Measurements from ENCODE around the gene FIGNL1. TPM values are rescaled to one million over a fixed set of nuclear protein-coding genes. Genes with fewer than 3 reads are reported as not detected.

FIGNL1 gene, protein sequence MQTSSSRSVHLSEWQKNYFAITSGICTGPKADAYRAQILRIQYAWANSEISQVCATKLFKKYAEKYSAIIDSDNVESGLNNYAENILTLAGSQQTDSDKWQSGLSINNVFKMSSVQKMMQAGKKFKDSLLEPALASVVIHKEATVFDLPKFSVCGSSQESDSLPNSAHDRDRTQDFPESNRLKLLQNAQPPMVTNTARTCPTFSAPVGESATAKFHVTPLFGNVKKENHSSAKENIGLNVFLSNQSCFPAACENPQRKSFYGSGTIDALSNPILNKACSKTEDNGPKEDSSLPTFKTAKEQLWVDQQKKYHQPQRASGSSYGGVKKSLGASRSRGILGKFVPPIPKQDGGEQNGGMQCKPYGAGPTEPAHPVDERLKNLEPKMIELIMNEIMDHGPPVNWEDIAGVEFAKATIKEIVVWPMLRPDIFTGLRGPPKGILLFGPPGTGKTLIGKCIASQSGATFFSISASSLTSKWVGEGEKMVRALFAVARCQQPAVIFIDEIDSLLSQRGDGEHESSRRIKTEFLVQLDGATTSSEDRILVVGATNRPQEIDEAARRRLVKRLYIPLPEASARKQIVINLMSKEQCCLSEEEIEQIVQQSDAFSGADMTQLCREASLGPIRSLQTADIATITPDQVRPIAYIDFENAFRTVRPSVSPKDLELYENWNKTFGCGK
- total RNA-seq (10 to 100 TPM in 1 of 9 donors, 1 to 10 TPM in 8; 4.5 to 14.7 (median 7.8) TPM), polyA plus RNA-seq (1 to 10 TPM; 4.0 to 8.1 (median 7.9) TPM)
- long read RNA-seq, donor 1, partial matches to known transcripts: 0 of 1 reads
- long read RNA-seq, donor 1, other reads (novel, unspliced or antisense): 0 of 1 reads
- long read RNA-seq, donor 2, partial matches to known transcripts: 0 of 1 reads
- long read RNA-seq, donor 2, other reads (novel, unspliced or antisense): 0 of 1 reads
- long read RNA-seq, donor 3, partial matches to known transcripts: 0 of 4 reads
- long read RNA-seq, donor 3, other reads (novel, unspliced or antisense): 0 of 4 reads
- long read RNA-seq, donor 4, partial matches to known transcripts: 0 of 6 reads
- long read RNA-seq, donor 4, other reads (novel, unspliced or antisense): 4 of 6 reads
- long read RNA-seq, donor 5, partial matches to known transcripts: 0 of 9 reads
- long read RNA-seq, donor 5, other reads (novel, unspliced or antisense): 3 of 9 reads
- long read RNA-seq, donor 6: 0 reads
- long read RNA-seq, donor 7, partial matches to known transcripts: 0 of 1 reads
- long read RNA-seq, donor 7, other reads (novel, unspliced or antisense): 0 of 1 reads
- long read RNA-seq, donor 8, partial matches to known transcripts: 0 of 2 reads
- long read RNA-seq, donor 8, other reads (novel, unspliced or antisense): 0 of 2 reads
- long read RNA-seq, donor 9: 0 reads
- long read RNA-seq, donor 10, partial matches to known transcripts: 0 of 1 reads
- long read RNA-seq, donor 10, other reads (novel, unspliced or antisense): 0 of 1 reads

DNA sequence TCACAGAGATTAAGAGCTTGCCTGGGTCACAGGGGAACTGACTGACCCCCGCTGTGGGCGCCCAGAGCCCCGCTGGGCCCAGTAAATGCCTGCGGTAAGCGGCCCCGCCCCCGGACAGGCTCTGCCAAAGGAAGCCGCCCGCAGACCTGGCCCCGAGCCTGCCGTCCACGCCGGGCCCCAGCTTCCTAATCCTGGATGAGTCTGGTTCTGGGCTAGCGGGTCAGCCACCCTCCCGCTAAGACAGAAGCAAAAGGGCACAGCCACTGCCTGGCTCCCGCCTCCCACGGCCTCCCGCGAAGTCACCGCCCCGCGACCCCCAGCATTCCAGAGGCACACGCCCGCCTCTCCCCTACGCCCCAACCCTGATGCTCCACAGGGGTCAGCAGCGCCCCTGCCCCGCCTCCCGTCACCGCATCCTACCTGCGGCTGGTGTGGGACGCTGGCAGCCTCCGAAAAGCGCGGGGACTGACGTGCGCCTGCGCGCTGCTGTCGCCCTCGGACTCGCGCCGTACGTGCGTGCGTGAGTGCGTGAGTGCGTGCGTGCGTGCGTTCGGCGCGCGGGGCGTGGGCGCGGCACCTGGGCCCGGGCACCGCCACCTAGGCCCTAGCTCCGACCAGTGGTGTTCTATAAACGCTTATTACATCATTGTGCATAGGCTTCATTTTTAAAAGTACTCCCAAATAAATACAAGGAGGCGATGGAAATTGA is at the start of gene FIGNL1:
Gene FIGNL1 (minus strand): TSS at position 470 of the 709 bp plus-strand sequence. CDS start 3,063 bp downstream, outside the sequence.
- H3K9me3 ChIP-seq (replicated peaks in 1 of 3): no peaks in the 10 kb centered on the region
- peaks cover 8 to 15% of the 10 kb centered on the region in 2 donors for H3K4me1 ChIP-seq (replicated peaks in 1 of 2)
- peak; percentile 70 to 89 (median 78) for DNase-seq
- WGBS, 4 donors: 0 to 2% (median 1%) methylated on average over 16 to 63 of the region's 63 CpGs
- intact Hi-C loops (cut with DNase I): no loop called here
- no peaks in the 10 kb centered on the region for H3K27me3 ChIP-seq
- TF ChIP-seq, protein P1, sequence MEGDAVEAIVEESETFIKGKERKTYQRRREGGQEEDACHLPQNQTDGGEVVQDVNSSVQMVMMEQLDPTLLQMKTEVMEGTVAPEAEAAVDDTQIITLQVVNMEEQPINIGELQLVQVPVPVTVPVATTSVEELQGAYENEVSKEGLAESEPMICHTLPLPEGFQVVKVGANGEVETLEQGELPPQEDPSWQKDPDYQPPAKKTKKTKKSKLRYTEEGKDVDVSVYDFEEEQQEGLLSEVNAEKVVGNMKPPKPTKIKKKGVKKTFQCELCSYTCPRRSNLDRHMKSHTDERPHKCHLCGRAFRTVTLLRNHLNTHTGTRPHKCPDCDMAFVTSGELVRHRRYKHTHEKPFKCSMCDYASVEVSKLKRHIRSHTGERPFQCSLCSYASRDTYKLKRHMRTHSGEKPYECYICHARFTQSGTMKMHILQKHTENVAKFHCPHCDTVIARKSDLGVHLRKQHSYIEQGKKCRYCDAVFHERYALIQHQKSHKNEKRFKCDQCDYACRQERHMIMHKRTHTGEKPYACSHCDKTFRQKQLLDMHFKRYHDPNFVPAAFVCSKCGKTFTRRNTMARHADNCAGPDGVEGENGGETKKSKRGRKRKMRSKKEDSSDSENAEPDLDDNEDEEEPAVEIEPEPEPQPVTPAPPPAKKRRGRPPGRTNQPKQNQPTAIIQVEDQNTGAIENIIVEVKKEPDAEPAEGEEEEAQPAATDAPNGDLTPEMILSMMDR (IDR thresholded peaks at IDR 0.05): no peak
- peak; percentile 17 to 38 for TF ChIP-seq POLR2A (IDR thresholded peaks at IDR 0.05)
- peak within 1 kb of the TSS in 4 of 5 donors; percentile 25 to 84 (median 76) for H3K27ac ChIP-seq
- peak within 1 kb of the TSS; percentile 6 to 97 (median 80) for H3K4me3 ChIP-seq
- peaks cover 0 to 14% of the 10 kb centered on the region in 2 donors for H3K36me3 ChIP-seq (replicated peaks in 1 of 2)

DNA sequence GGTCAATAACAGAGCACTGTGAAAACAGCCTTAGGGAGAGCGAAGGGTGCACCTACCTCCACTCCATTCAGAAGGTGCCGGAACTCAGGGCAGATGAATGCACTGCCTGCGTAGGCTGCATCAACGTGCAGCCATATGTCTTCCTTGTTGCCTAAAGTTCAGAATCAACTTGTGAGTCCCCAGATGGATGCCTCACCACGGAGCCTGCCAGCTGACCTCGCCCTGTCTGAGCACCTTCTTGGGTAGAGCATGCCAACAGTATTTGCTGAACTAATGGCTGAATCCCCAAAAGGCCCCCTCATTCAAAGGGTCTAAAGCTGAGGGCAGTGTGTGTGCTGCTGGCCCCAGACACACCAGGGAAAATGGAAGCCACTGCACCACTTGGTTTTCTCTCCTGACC is 48.9 kb upstream of the FIGNL1 start:
- peak in 1 of 7 donors; percentile 51 for DNase-seq
- 95 to 98% (median 97%) methylated on average over 4 to 6 of the region's 6 CpGs for WGBS, 4 donors
- H3K27ac ChIP-seq: peak overlapping the region in 1 of 5 donors; percentile 85
- peaks cover 24 to 61% of the 10 kb centered on the region in 2 donors for H3K4me1 ChIP-seq (replicated peaks in 1 of 2)
- no peaks in the 10 kb centered on the region for H3K27me3 ChIP-seq
- no peak overlapping the region for H3K4me3 ChIP-seq
- intact Hi-C loops (cut with DNase I): no loop called here
- H3K36me3 ChIP-seq (replicated peaks in 1 of 2): no peaks in the 10 kb centered on the region
- no peaks in the 10 kb centered on the region for H3K9me3 ChIP-seq (replicated peaks in 1 of 3)
- no peak for TF ChIP-seq POLR2A (IDR thresholded peaks at IDR 0.05)
- TF ChIP-seq, protein P1 (IDR thresholded peaks at IDR 0.05): no peak

DNA sequence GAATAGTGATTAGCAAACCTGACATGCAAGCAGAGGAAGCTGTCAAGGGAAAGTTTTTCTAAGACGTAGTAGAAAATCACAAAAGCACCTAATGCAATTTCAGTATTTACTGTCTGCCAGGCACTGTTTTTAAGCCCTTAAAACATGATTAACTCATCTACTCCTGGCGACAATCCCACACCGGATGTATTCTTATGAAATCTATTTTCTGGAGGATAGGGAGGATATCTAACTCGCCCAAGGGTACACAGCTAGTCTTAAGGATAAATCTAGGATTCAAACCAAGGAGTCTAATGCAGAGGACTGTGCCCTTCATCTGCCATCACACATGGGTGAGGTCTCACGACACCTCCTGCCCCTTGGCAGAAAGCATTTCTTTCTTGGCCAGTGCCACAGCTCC is 47.8 kb upstream of the FIGNL1 start:
- Histone ChIP-seq H3K27ac (peak overlapping the region; percentile 31 to 89 (median 84)), H3K4me3 (no peak overlapping the region), H3K36me3 (replicated peaks in 1 of 2) (no peaks in the 10 kb centered on the region), H3K9me3 (replicated peaks in 1 of 3) (no peaks in the 10 kb centered on the region), H3K4me1 (replicated peaks in 1 of 2) (peaks cover 29 to 63% of the 10 kb centered on the region in 2 donors), H3K27me3 (no peaks in the 10 kb centered on the region)
- intact Hi-C loops (cut with DNase I): no loop called here
- peak; percentile 33 to 79 (median 55) for DNase-seq
- 23 to 46% (median 34%) methylated on average over 5 of the region's 5 CpGs for WGBS, 4 donors
- no peak for TF ChIP-seq POLR2A (IDR thresholded peaks at IDR 0.05)
- TF ChIP-seq, protein P1 (IDR thresholded peaks at IDR 0.05): no peak

Measured in adrenal gland (tissue), 19 donors.